NCI-H2196 (cell line): ENCODE measurements around the gene WSCD1.

Experiments
- DNase-seq: peaks from one replicate; lab custom pipeline; 2025; ENCODE audit not compliant: unreplicated experiment; lab: John Stamatoyannopoulos, UW

Gene WSCD1

DNA sequence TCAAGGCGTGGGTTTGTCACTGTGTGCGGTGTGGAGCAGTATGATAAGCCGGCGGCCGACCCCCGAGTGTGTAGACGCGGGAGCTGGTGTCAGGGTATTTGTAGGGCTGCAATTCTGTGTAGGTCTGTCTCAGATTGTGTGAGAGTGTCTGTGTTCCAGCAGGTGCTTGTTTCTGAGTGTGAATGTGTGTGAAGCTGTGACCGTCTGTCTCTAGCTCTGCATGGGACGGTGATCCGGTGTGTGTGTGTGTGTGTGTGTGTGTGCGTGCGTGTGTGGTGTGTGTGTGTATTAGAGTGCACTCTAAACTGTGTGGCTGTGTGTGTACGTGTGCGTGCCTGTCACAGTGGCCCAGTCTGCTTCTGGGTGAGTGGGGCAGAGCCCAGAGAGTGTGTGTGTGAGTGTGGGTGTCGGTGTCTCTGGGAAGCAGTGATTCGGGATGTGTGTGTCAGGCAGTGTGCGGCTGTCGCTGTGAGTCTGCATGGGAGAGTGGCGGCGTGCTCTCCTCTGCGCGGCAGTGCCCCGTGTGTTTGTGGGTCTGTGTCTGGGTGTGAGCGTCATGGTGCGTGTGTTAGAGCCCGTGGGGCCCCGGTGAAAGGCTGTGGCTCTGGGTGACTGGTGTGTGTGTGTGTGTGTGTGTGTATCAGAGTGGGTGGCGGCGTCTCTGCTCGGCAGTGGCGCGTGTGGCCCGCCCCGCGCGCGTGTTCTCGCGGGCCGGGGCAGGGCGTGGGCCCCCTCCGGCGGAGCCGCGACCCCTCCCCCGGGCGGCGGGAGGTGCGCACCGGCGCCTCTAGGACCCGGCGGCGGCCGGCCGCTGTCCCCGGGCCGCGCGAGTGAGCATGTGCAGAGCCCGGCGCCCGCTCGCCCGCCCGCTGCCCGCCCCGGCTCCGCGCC, at the start of gene WSCD1:
Gene WSCD1, plus strand, starts transcription at position 841 of the 891 bp plus-strand sequence. CDS start 10,280 bp downstream, outside the sequence.
- DNase-seq: peak; percentile 22

DNA sequence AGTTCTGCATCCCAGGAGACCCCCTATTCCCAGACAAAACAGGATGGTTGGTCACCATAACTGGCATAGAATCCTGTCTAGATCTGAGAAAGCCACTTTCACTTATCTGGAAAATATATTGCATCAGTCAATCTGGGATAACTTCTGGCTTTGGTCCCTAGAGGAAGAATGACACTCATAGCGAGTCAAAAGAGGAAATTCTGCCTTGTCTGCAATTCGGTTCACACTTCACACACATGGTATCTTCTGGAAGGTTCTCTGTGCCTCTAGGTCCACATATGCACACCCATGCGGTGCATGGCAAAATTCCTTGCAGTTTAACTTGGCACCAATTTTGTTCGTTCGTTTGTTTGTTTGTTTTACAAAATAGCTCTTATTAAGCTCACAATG, 49.2 kb upstream of the WSCD1 start:
- no peak for DNase-seq

DNA sequence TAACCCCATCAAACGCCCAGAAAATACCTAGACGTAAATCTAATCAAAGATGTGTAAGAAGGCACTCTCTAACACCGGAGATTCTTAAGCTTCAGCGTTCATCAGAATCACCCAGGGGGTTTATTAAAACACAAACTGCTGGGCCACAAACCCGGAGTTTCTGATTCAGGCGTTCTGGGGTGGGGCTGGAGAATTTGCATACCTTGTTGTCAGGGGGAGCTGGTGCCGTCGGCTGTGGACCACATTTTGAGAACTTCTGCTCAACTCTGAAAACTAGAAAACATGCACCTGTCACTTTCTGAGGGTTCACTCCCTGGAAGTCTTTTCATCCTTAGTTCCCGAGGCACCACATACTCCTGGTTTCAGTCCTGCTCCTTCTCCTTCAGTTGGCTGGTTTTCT, 48.6 kb upstream of the WSCD1 start:
- DNase-seq: no peak

DNA sequence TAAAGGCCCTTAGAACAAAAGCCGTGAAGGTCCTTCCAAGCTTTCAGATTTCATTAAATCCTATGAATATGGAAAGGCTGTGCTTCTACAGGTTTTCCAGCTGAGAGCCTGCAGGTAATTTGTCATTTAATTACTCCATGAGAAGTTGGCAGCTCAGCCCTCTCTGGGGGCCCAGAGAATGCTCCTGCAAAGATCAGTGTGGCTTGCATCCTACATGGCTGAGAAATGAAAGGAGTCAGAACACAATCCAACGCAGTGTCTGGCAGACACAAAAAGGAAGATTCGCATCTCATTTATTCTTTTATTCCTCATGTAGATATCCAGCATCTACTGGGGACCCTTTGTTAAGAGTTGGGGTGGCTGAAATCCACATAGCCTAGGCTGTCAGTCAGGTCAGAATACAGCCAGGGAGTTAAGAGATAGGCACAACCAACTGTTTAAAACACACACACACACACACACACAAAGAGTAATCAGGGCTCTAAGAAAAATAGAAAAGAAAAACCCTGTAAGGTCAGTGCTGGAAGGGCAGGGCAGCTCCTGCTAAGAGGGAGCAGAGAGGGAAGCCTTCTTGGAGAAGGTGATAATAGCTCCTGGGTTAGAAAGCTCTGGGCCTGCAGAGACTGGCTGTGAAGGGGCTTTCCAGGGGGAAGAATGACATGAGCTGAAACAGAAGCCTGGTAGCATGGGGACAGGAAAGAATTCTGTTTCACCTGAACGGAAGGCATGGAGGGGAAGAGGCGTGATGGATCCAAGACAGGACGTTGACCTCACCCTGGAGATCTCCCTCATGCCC, 46.9 kb upstream of the WSCD1 start:
- no peak for DNase-seq

DNA sequence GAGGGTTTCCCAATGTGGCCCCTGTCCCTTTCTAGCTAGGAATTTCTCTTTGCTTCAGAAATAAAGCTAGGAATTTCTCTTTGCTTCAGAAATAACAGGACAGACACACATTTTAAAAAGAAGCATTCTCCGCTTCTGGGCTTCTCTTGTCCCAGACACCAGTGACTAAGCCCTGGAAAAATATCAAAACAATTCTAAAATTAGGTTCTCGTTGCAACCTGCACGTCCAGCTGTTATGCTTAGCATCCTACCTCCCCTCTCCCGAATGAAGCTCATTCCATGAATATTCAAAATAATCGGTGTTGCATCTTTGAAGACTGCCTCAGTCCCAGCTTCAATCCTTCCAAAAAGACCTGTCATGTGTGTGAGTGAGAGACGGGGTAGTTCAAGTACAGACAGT, 45.6 kb upstream of the WSCD1 start:
- DNase-seq: no peak

DNA sequence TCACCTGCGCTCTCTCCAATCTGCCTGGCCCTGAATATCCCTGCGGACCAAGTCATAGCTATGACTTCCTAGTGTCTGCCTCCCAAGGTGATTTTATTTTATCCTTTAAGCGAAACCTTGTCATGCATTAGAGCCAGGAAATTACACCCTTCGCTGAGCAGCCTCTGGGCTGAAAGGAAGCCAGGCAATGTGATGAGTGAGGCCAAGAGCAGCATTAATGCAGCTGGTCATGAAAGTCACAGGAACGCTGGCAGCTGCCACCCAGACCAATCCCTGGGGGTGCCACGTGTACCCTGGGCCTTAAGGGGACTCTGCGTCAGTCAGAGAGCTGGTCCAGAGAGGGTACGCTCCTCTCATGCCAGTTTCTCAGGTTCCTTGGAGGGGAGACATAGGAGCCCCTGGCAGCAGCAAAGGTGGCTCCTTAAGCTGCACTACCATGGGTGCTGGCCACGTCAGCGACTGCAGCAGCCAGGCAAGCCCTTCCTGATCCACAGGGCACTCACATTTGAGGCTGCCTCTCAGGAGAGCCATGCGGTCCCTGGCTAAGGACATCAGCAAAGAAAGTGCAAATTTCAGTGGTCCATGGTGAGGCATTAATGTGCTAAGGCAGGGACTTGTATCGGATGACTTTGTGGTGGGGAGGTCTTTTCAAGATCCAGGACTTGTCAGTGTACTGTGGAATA, 42.7 kb upstream of the WSCD1 start:
- no peak for DNase-seq

DNA sequence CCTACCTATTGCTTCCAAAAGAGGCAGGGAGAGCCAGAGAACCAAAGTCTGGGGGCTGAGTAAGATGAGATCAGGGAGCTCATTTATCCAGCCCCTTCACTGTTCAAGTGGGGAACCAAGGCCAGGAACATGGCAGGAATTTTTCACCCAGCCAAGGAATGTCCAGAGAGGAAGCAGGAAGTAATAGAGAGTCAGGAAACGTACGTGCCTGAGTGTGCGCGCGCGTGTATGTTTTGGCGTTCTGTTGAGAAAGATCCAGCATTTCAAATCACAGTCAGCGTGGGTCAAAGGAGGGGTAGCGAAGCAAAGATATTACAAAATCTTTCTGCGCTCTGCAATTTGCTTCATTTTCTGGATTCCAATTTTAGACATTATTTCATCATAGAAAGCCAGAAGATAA, 41.9 kb upstream of the WSCD1 start:
- no peak for DNase-seq

DNA sequence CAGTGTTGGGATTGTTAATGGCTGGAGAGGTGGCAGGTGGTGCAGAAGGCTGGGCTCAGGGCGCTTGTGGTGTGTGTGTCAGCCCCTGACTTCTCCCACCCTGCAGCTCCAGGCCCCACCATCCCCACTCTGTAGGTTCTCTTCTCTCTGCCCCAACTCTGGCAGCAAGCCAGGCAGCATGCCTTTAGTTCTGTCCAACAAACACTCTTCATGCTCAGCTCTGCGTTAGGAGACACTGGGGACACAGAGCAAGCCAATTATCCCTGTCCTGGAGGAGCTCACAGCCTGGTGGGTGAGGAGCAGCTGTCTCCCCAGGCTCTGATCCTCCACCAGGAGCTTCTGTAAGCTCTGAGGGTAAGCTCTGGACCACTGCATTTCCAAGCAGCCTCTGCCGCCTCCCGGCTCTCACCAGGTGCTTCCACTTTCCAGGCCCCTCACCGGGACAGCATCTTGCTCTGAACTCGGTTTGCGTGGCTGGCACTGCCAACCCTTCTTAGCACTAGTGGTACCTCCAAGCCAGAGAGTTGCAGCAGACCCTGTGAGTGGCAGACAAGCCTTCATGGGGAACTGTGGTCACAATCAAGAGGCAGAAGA, 34.3 kb upstream of the WSCD1 start:
- DNase-seq: no peak

DNA sequence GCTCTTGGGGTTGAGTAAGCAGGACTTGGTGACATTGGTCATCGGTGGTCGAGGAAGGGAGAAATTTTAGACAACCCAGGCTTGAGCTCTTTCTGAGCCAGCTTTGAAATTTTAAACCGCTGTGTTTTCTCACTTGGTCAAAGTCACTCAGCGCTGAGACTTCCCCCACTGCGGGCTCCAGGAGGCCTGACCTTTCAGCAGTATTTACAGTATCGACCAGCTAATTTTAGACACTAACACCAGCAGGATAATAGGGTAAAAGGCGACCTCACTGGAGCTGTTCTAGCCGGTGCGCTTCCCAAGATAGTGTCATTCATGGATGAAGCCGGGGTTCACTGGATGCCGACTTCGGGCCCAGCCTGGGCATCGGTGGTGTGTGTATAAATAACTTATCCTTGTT, 29.7 kb upstream of the WSCD1 start:
- DNase-seq: no peak

DNA sequence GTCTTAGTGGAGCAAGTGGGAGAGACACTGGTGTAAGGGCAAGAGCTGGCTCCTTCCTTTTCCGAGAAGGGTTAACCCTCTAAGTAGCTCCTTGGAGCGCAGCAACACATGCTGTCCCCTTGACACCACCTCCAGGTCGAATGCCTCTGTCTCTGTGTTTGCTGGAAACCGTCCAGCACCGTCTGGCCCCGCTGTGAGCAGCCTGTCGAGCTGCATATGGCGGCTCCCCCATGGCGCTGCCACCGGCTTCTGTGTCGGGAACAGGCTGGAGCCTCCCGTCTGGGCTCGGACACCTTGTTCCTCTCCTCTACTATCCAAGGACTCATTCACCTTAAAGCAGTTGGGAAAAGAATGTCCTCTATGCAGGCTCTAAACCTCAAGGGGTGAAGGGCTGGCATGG, 28.9 kb upstream of the WSCD1 start:
- DNase-seq: no peak

DNA sequence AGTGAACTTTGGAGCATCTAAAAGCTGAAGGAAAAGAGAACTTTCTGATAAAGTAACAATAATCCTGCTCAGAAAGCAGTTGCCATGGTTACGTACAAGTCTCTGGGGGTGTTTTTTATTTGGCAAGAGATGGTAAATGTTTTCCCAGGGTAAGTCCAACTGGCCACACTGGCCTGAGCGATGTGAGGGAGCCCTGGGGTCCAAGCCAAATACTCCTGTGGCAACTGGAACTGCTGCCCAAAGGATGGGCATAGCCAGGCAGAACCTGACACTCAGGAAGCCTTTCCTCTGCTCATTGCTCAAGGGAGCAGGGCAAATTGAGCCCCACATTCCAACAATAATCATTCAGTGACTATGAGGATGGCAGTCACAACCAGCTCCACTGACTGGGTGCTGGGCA, 26.8 kb upstream of the WSCD1 start:
- DNase-seq: no peak

DNA sequence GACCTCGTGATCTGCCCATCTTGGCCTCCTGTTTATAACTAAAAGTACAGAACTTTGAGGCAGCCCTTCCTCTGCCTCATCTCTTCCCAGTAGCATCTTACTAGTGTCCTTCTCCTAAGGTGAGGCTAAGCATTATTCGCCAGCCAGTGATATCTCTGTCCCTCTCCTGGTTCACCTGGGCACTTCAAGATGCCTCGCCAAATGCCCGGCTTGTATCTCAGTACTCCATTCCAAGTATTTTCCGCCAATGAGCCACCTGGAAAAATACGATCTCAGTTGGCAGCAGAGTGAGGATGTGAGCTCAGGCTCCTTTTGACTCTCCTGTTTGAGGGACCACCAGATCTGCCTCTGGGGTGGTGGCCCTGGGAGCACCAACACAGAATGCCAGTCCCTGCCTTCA, 25.9 kb upstream of the WSCD1 start:
- DNase-seq: no peak

DNA sequence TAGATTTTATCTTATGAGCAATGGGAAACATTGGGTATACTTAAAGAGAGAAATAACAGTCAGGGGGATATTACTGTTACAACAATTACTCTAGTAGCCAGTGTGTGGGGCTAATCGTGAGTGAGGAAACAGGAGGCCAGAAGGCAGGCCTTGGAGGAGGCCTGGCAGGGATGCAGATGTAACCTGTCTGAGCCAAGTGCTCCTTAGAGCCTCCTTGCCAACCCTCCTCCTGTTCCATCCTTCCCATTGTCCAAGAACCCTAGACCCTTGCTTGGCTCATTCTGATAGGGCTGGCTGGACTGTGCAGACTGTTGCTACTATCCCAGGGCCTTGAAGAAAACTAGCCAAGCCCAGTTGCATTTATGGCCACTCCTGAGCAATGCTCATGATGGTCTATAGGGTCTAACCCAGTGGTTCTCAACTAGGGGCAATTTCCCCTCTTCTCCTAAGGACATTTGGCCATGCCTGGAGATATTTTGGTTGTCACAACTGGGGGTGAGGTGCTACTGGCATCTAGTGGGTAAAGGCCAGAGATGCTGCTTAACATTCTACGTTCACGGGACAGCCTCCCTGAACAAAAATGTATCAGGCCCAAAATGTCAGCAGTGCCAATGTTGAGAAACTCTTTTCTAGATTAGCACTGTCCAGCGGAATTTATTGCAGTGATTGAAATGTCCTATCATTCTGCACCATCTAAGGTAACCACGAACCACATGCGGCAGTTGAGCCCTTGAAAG, 24.4 kb upstream of the WSCD1 start:
- no peak for DNase-seq

DNA sequence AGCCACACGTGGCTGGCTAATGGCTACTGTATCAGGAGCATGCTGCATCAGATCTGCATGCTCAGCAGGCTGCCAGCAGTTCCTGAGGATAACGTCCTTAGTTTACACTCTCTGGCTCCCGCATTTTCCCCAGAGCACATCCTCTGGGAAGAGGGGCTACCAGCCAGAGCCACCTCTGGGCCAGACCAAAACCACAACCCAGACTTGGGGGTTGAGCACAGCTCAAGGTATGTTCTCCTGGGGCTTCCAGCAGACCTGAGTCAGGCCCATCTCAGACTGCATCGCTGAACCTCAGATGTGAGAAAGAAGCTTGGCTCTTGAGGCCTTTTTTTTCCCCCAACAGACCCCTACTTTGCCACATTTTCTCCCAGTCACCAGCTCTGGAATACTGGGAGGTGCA, 23.7 kb upstream of the WSCD1 start:
- DNase-seq: no peak

DNA sequence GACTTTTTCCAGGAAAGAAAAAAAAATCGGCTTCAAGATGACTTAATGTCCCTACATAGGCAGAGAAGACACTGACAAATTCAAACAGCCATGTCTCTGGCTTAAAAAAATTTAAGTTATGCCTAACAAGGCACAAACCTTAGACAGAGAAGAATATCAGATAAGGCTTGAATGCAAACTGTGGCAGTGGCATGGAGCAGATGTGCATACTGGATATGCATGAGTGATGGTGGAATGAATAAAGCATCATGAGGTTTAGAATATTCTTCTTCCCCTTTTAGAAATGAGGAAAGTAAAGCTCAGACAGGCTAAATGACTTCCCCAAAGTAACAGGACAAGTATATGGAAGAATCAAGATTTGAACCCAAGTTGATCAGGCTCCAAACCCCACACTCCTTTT, 23.2 kb upstream of the WSCD1 start:
- DNase-seq: no peak

DNA sequence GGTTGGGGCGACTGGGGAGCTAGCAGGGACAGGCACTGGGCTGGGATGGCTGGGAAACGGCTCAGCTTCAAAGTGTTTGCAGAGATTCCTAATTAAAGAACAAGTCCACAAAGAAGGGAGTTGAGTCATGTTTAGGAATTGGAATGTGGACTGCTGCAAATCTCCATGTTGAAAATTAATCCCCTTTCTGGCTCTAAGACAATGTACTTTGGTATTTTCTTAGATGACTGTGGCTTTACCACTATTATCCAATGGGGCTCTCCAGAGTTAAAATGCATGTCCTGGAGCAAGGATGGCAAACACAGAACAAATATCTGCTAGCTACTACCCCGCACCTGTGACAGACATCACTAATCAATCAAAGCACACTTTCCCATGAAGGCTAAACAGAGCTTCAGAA, 22.2 kb upstream of the WSCD1 start:
- no peak for DNase-seq

DNA sequence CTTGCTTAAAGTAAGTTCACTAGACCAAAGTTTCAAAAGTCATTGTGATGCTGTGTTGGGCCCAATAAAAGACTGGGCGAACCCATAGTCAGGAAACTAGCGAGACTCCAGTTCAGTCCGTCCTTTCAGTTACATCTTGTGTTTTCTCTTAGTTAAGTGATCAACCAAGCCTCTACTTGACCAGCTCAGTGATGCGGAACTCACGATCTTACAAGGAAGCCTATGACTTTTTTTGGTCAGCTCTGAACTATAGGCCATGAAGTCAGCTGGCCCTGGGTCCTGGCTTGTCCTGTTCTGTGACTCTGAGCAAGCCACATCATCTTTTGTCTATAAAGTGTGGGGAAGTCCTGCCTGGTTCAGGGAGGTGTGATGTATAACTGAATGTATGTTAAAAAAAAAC, 21.7 kb upstream of the WSCD1 start:
- no peak for DNase-seq

DNA sequence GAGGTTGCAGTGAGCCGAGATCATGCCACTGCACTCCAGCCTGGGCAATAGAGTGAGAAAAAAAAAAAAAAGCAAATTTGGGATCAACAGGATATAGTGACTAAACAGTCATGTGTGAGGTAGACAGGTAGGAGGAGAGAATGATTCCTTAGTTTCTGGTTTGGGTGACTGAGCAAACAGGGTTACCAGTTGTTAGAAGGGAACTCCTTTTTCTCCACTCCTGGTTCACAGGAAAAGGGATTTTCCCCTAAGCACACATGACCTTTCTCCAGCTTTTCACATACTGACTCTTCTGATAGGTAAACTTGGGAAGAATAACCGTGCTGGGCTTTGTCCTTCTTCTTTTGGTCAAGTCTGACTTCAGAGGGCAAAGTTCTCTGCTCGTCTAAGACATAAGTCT, 17.3 kb upstream of the WSCD1 start:
- no peak for DNase-seq

DNA sequence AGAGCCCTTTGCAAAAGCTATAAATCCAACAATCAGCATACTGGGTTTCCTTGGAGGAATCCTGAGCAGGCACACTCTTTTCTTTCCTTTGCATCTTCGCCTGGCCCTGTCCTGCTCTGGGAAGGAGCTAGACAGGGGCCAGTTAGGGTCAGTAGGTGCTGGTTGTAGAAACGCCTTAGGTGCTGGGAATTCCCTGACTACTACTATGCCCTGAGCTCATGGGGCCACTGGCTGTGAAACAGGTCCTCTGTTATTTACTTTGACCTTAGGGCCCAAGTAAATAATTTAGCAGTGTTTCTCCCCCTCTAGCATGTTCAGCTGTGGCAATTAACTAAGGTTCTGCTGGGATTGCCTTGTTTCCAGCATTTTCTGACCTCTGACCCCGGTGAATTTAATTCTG, 15.8 kb upstream of the WSCD1 start:
- no peak for DNase-seq

DNA sequence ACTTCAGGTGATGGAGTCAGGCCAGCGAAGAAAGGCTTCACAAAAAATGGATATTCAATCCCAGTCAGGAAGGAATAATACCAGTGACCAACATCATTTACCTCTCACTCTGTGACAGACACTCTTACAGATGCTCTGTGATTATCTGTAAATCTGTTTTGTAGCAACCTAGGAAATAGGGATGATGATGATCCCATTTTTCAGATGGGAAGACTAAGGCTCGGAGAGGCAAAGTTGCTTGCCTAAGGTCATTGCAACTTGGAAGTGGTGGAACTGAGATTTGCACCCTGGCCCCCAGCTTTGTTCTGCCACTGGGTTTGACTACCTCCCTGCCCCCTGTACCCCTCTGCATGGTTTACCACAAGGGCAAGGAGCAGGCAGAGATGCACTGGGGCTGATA, 14.1 kb upstream of the WSCD1 start:
- no peak for DNase-seq

DNA sequence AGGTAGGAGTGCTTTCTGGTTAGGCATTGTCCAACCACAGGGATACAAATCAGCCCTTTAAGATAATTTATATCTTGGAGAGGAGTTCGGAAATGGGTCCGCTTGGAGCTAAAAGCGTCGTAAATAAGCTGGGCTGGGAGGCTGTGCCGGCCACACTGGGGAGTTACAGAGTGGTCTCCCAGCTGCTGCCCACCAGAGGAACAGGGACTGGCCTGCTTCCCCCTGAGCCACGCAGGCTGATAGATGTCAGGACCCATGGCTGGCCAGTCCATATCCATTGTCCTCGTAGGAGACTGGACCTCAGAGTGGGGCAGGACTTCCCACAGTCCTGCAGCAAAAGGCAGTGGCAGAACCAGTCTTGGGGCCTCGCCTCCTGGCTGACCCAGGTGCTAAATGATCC, 12.6 kb upstream of the WSCD1 start:
- DNase-seq: no peak
